Measurements from ENCODE around the gene CES4A.

- no peak for TF ChIP-seq CTCF (conservative IDR thresholded peaks at IDR 0.05 in 1 of 2, IDR thresholded peaks at IDR 0.05 in 1 of 2; ENCODE audit: extremely low read depth in 1 of 2, insufficient read depth in 1 of 2, low read depth in 1 of 2, low read length in 2 of 2)
- no peak for TF ChIP-seq EZH2 (IDR thresholded peaks at IDR 0.05; ENCODE audit: borderline replicate concordance, low read length)
These were observed 27.8 kb downstream of the CES4A start for GRCh38 chr16:67016143-67016542.
